Right ventricle myocardium superior (tissue), 1 donor: ENCODE data around the gene CD58. TPM values are rescaled to one million over a fixed set of nuclear protein-coding genes. Genes with fewer than 3 reads are reported as not detected.
A peak's percentile ranks its signal among the peaks of the same experiment; 100 is the strongest.
"Not testable (repeated sequence)": the region's sequence is repeated elsewhere in the genome, so short reads cannot be mapped to it uniquely, and the experiment has no call there.

Experiments
- ATAC-seq: fragments of 200-7000 bp; cut with Tn5 transposase; one replicate; pipeline ENCODE4 v1.9.1; 2020; ENCODE audit warnings: mild to moderate bottlenecking; ENCODE audit not compliant: poor library complexity
- DNase-seq: peaks from one replicate; pipeline ENCODE4 v3.0.0-alpha.2; 2020
- intact Hi-C: fragments of 100-400 bp; cut with DNase I; formaldehyde crosslinking; loops from one replicate; pipeline ENCODE4 v1.11.2; 2022
- total RNA-seq: library from RNA; stranded (reverse); fragmentation: NEBNext Ultra II Directional; extraction: Animal tissue kit (Norgen Biotek cat#: 25700); gene quantifications from one replicate; pipeline ENCODE4 v1.2.1, GENCODE V29; 2021
- donor health status: DM: no; HTN: yes; CAD: no; lungs with severe emphysema.

Gene CD58
- total RNA-seq, 1 donor from 2014 or later = 31.3 TPM

GRCh38 chr1:116574581-116575291, 3.9 kb upstream of the CD58 start:
- ATAC-seq (no peak), DNase-seq (peak; percentile 67)
- intact Hi-C loops = loop anchor here (5.0 kb wide), 1 partner anchor 98 kb away; no protein-coding TSS in a partner anchor

DNA sequence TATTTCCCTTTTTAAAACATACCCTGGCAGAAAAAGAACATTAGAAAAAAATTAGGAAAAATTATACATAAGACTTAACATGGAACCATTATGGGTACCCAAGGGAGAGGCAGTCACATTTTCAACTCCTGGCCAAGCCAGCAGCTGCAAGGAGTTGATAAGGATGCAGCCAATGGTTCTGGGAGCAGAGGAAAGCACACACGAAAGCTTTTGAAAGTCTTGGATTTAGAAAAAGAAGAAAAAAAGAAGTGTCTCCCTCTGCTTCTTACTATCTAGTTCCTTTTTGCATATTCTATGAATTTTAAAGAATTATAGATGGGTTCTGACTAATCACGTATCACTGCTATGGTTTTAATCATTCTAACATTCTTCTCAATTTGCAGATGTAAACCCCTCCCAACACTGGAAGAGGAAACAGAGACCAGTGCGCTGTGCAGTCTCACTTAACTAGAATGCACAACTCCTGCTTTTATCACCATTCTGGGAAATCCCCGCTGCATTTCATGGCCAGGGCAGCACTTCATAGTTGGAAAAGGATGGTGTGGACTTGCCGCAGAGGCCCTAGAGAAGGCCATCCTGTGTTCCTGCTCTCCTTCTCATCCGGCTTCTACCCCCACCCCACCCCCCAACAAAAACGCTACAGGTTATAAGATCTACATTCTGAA, 2.7 kb upstream of the CD58 start:
- intact Hi-C loops = loop anchor here (5.0 kb wide), 1 partner anchor 99 kb away; no protein-coding TSS in a partner anchor
- ATAC-seq (no peak), DNase-seq (no peak)

GRCh38 chr1:116572771-116573430, 2.1 kb upstream of the CD58 start:
- no peak for ATAC-seq

GRCh38 chr1:116572099-116572498, 1.3 kb upstream of the CD58 start:
- DNase-seq (no peak), ATAC-seq (no peak)
- intact Hi-C loops = loop anchor here (5.0 kb wide), 1 partner anchor 100 kb away; no protein-coding TSS in a partner anchor

More at GRCh38 chr1:116572771-116573430, 2.1 kb upstream of the CD58 start:
- intact Hi-C loops = loop anchor here (5.0 kb wide), 1 partner anchor 99 kb away; no protein-coding TSS in a partner anchor
- DNase-seq = no peak

DNA sequence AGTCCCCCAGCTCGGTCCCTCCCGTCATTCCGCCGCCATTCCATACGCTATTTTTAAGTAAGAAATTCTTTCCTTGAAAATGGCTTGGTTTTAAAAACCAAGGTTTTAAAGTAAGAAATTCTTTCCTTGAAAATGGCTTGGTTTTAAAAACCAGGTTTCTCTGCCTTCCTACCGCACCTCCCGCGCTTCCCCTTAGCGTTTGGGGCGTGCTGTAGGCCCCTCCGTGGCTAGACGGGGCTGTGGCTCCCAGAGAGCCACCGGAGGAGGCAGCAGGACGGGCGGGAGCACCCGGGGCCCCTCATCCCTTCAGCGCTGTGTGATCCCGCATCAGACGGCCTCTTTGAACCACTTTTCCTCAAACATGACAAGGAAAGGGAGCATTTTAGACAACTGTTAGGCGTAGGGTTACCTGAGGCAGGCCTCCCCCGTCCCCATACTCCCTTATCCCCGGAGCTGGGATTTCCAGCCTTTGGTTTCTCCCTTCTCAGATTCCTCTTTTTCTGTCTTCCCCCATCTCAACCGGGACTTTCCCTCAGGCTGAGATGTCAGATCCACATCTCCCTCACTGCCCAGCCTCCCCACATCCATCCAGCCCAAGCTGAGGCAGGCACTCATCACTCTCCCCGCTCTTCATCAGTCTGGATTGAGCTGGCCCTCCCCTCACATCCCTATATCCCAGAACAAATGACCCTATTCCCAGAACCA, 541 bp upstream of the CD58 start:
- ATAC-seq = no peak
- DNase-seq = no peak
- intact Hi-C loops = loop anchor here (5.0 kb wide), 1 partner anchor 101 kb away; no protein-coding TSS in a partner anchor

DNA sequence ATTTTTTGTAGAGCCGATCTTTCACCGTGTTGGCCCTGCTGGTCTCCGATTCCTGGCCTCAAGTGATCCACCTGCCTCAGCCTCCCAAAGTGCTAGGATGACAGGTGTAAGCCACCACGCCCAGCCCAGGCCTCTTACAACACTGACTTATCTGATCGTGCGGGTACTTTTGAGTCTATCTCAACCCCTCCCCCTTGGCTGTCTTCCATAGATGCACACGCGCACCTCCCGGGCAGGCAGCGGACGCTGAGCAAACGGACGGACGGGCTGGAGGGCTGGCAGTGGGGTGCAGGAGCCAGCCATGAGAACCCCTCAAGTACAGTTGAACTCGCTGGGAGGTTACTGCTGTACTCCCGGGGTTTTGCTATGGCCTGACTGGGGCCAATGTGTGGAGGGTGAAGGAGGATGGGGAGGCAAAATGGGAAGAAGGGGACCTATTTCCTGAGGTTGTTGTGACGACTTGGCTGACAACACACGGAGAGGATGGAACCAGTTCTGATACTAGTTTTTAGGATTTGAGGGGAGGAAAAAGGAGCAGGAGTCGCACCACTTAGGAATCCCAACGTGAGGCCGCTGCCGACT, 959 bp downstream of the CD58 start:
- ATAC-seq (peak; percentile 5), DNase-seq (peak; percentile 69)
- intact Hi-C loops = loop anchor here (5.0 kb wide), 1 partner anchor 102 kb away; no protein-coding TSS in a partner anchor

GRCh38 chr1:116569381-116569670, 1.5 kb downstream of the CD58 start:
- ATAC-seq (no peak), DNase-seq (no peak)
- intact Hi-C loops = no loop called here

DNA sequence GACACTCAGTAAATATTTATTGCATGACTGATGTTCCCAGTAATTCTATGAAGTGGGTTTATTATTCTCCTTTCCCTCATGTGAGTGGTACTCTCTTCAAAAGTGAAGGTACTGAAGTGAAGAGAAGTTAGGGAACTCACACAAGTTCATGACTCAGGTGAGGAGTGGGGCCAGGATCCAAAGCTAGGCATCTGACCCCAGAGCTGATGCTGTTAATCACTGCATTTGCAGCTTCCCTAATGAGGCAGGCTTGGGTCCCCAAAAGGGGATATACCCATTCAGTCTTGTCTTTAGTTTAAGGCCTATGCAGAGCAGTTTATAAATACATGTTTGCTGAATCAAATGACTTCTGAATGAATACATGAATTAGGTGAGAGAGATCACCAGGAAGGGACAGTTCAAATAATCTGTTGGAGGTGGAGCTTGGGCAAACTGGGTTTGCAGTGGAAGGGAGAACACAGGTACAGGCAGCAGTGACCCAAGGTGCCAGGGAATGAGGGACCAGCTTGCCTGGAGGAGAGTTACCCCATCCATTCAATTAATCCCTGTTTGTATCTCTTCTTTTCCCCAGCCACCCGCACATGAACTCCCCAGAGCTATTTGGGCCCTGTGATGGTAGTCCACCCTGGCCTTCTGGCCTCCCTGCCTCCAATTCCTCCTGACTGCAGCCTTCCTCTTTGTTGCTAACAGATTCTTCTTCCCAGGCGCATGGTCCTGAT, 2.0 kb downstream of the CD58 start:
- no peak for ATAC-seq
- intact Hi-C loops = no loop called here
- no peak for DNase-seq

DNA sequence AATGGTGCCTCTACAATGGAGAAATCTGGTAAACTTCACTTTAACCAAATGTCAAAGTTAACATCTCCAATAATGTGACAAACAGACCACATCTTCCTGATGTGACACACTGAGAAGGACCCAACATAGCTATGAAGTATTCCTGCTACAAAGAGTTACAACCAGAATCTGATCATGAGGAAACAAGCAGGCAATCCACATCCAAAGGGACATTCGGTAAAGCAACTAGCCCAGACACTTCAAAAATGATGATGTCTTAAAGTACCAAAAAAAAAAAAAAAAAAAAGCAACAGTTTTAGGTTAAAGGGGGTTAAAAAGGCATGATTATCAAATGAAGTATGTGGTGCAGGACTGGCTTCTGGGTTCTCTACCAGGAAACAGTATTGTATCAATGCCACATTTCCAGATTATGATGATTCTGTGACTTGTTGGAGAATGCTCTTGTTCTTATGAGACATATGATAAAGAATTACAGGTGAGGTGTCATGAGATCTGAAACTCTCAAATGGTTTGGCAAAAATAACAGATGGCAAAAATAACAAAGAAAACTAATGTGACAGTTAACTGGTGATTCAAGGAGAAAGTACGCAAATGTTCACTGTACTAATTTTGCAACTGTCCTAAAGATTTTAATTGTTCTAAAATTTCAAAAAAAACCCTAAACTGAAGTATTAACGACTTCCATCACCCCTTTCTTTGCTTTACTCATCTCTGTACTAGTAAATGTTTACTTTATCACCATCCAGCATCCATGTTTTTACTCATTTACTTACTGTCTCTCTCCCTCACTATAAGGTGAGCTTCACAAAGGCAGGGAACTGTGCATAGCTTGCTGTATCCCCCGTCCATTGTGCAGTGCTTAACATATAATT, 2.8 kb downstream of the CD58 start:
- ATAC-seq (no peak), DNase-seq (no peak)
- intact Hi-C loops = no loop called here

DNA sequence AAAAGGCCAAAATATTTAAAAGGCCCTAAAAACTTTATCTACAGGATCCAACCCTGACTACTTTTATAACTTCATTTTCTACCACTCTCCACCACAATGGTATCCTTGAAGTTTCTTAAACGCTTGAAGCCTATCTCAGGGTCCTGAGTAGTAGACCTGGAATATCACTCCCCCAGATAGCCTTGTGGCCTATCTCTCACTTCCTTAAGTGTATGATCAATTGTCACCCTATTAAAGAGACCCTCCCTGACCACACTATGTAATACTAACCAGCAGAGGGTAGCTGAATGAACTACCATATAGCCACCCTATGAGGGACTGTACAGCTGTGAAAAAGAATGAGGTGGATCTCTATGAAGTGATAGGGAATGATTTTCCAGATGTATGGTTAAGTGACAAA, 5.6 kb downstream of the CD58 start:
- ATAC-seq (no peak), DNase-seq (no peak)
- intact Hi-C loops = no loop called here

GRCh38 chr1:116564426-116564825, 6.4 kb downstream of the CD58 start:
- no peak for ATAC-seq

GRCh38 chr1:116562465-116562864, 8.4 kb downstream of the CD58 start:
- ATAC-seq, DNase-seq, intact Hi-C loops: not testable (repeated sequence)

More at GRCh38 chr1:116564426-116564825, 6.4 kb downstream of the CD58 start:
- intact Hi-C loops = no loop called here
- DNase-seq = no peak

DNA sequence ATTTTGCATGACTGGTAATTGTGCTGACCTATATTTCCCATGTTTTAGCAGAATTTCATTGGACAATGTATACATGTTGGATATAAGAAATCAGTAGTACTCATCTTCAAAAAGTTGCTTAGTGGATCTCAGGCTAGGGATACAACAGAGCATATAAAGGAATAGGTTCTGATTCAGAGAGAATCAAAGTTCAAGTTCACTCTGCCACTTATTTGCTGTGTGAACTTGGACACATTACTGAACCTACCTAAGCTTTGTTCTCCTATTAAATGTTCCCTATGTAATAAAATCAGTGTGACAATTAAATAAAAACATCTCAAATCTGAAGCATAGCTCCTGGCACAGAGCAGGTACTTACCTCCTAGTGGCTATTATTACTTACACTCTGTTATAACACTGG, 9.3 kb downstream of the CD58 start:
- no peak for DNase-seq
- intact Hi-C loops = no loop called here
- no peak for ATAC-seq

- no peak for ATAC-seq
- intact Hi-C loops = no loop called here
- no peak for DNase-seq
These were observed 9.9 kb downstream of the CD58 start for GRCh38 chr1:116560704-116561490.

DNA sequence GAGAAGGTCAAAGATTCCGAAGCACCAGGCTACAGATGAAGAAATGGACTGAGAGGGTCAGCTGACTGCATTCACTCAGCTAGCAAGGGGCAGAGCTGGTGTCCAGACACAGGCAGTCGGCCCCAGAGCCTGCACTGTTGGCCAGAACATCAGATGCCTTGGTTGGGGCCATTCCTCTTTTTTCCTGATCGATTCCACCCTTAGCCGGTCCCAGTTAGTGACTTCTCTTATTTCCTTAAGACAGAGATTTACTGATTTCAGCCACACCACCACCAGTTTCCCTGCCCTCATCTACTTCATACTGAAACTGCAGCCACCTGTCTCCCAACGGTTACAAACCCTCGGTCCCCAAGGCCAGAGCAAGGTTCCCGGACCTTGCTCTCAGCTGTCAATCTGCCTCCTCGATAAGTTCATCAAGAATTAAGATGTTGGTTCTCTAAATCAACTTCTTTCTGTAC, 11.5 kb downstream of the CD58 start:
- ATAC-seq = no peak
- DNase-seq = no peak
- intact Hi-C loops = no loop called here

- intact Hi-C loops = no loop called here
- DNase-seq = no peak
- no peak for ATAC-seq
These were observed 12.3 kb downstream of the CD58 start for GRCh38 chr1:116558571-116558970.
